ENCODE results near the gene CSH1.

DNA sequence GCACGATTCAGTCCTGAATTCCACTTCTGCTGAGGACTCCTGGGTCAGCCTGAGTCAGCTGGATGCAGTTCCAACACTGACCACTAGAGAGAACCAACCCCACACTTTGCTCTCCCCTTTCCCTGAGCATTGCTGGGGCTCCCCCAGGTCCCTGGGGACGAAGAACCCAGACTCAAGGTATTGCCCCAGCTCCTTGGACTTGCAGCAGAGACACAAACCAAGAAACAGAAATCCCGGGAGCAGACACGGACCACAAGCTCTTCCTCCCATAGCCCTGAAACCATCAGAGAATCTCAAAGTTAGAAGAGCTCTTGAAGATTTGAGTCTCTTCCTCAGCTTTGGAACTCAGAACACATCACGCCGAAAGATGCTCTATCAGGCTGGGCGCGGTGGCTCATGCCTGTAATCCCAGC lies 22.9 kb upstream of the CSH1 start:
- no peak for TF ChIP-seq POLR2A (IDR thresholded peaks at IDR 0.05)
- TF ChIP-seq, protein P1, sequence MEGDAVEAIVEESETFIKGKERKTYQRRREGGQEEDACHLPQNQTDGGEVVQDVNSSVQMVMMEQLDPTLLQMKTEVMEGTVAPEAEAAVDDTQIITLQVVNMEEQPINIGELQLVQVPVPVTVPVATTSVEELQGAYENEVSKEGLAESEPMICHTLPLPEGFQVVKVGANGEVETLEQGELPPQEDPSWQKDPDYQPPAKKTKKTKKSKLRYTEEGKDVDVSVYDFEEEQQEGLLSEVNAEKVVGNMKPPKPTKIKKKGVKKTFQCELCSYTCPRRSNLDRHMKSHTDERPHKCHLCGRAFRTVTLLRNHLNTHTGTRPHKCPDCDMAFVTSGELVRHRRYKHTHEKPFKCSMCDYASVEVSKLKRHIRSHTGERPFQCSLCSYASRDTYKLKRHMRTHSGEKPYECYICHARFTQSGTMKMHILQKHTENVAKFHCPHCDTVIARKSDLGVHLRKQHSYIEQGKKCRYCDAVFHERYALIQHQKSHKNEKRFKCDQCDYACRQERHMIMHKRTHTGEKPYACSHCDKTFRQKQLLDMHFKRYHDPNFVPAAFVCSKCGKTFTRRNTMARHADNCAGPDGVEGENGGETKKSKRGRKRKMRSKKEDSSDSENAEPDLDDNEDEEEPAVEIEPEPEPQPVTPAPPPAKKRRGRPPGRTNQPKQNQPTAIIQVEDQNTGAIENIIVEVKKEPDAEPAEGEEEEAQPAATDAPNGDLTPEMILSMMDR (IDR thresholded peaks at IDR 0.05): peak; percentile 85 to 97 (median 91)
